Lung (tissue), 12 donors: ENCODE results near the gene PFN1. TPM values are rescaled to one million over a fixed set of nuclear protein-coding genes. Genes with fewer than 3 reads are reported as not detected.
A peak's percentile ranks its signal among the peaks of the same experiment; 100 is the strongest.

Source experiments
- ATAC-seq: fragments of 200-7000 bp; cut with Tn5 transposase; one replicate; pipeline ENCODE4 v1.9.1; 2020; ENCODE audit warnings: moderate number of reproducible peaks; ENCODE audit not compliant: insufficient read depth, low FRiP score
- DNase-seq, 3 donors: peaks; one replicate each; pipeline ENCODE4 v3.0.0-alpha.2; 2013 to 2017
- H3K27ac ChIP-seq, 2 donors: one replicate each; pipeline ENCODE4 v1.5.1; 2013; ENCODE audit warnings: mild to moderate bottlenecking in 2 of 2, moderate library complexity in 2 of 2, control low read depth in 1 of 2, inconsistent platforms in 1 of 2, low read depth in 1 of 2, low read length in 1 of 2
- H3K27me3 ChIP-seq, 3 donors: one replicate each; pipeline ENCODE4 v1.5.1; 2013; ENCODE audit warnings: low read length in 2 of 3; ENCODE audit not compliant: control insufficient read depth in 3 of 3, insufficient read depth in 3 of 3
- H3K36me3 ChIP-seq, 4 donors: one replicate each; pipeline ENCODE4 v1.5.1; 2013; ENCODE audit warnings: low read length in 4 of 4, mild to moderate bottlenecking in 1 of 4, moderate library complexity in 1 of 4; ENCODE audit not compliant: control insufficient read depth in 4 of 4, insufficient read depth in 4 of 4
- H3K4me1 ChIP-seq, 5 donors: one replicate each; pipeline ENCODE4 v1.5.1; 2013; ENCODE audit warnings: low read length in 5 of 5, mild to moderate bottlenecking in 2 of 5, moderate library complexity in 1 of 5; ENCODE audit not compliant: control insufficient read depth in 5 of 5, insufficient read depth in 5 of 5
- H3K4me3 ChIP-seq: one replicate; pipeline ENCODE4 v1.5.1; 2013; ENCODE audit warnings: mild to moderate bottlenecking, control low read depth, moderate library complexity
- H3K9ac ChIP-seq, 2 donors: one replicate each; pipeline ENCODE4 v1.5.1; 2013; ENCODE audit warnings: low read length in 2 of 2, control low read depth in 1 of 2; ENCODE audit not compliant: insufficient read depth in 1 of 2
- H3K9me3 ChIP-seq, 4 donors: one replicate each; pipeline ENCODE4 v1.5.1; 2013; ENCODE audit warnings: low read length in 3 of 4, mild to moderate bottlenecking in 1 of 4, moderate library complexity in 1 of 4; ENCODE audit not compliant: control insufficient read depth in 4 of 4, insufficient read depth in 3 of 4
- CTCF ChIP-seq: IDR thresholded peaks from 2 replicates; pipeline ENCODE4 v1.5.1; 2012; ENCODE audit warnings: mild to moderate bottlenecking; ENCODE audit errors: control extremely low read depth, extremely low read depth
- WGBS, 2 donors: extraction: QIAGEN DNeasy Blood & Tissue Kit; methylation state at CpG; one replicate each; pipeline ENCODE4 v1.1.7; 2013; 5-methylcytosine and 5-hydroxymethylcytosine counted together
- polyA plus RNA-seq, 2 donors: library from polyadenylated mRNA; stranded (reverse); fragments of 200-250 nt; gene quantifications; one replicate each; pipeline ENCODE4 v1.2.1, GENCODE V29; 2013
- total RNA-seq, 2 donors: library from RNA; depleted of rRNA in 1 of 2; stranded (reverse); fragments of >200 nt in 1 of 2; gene quantifications; one replicate each; pipeline ENCODE4 v1.2.1, GENCODE V29; 2014 to 2021
- donor health status: control.
- donor health status: control.
- donor health status: Bipolar disorder and iron deficiency.
- donor health status: healthy.
- donor health status: DM: yes; HTN: yes; CAD: no.

The PFN1 gene
- total and polyA plus RNA-seq, 4 donors, result 461 to 2,264 (median 749) TPM

GRCh38 chr17:4900231-4901107 lies 47.9 kb downstream of the PFN1 start:
- Histone ChIP-seq H3K9me3 (no peaks in the 10 kb centered on the region), H3K4me3 (no peak overlapping the region), H3K27me3 (peaks cover 0 to 45% (median 19%) of the 10 kb centered on the region in 3 donors), H3K9ac (no peak overlapping the region), H3K36me3 (peaks cover 0 to 19% (median 7%) of the 10 kb centered on the region in 4 donors), H3K4me1 (peaks cover 0 to 15% (median 9%) of the 10 kb centered on the region in 5 donors), H3K27ac (peak overlapping the region in 1 of 2 donors; percentile 45)
- ATAC-seq (no peak), DNase-seq (peak; percentile 44 to 63 (median 57))
- 16 to 35% methylated on average over 65 of the region's 65 CpGs for WGBS, 2 donors
- TF ChIP-seq CTCF, result no peak

- peak within 1 kb of the TSS in 1 of 2 donors; percentile 70 for H3K9ac ChIP-seq
- no peak within 1 kb of the TSS for H3K27ac ChIP-seq
- peak; percentile 60 for ATAC-seq
- H3K27me3 ChIP-seq, result peaks cover 0 to 43% (median 17%) of the 10 kb centered on the region in 3 donors
- no peaks in the 10 kb centered on the region for H3K9me3 ChIP-seq
- TF ChIP-seq CTCF, result no peak
- peak; percentile 68 to 80 (median 75) for DNase-seq
- H3K4me3 ChIP-seq, result peak within 1 kb of the TSS; percentile 21
- peaks cover 0 to 15% (median 9%) of the 10 kb centered on the region in 5 donors for H3K4me1 ChIP-seq
- H3K36me3 ChIP-seq, result peaks cover 0 to 28% (median 11%) of the 10 kb centered on the region in 4 donors
- WGBS, 2 donors, result 22 to 27% methylated on average over 57 to 60 of the region's 60 CpGs
These were observed 48.7 kb downstream of the PFN1 start, which contains the start of gene C17orf107 for GRCh38 chr17:4899341-4900230. Gene C17orf107, plus strand, starts transcription at chr17:4899536. Its CDS starts 227 bp downstream, at chr17:4899763.

- no peak for ATAC-seq
- Histone ChIP-seq H3K4me3 (no peak overlapping the region), H3K27me3 (peaks cover 0 to 39% (median 14%) of the 10 kb centered on the region in 3 donors), H3K4me1 (peaks cover 0 to 15% (median 9%) of the 10 kb centered on the region in 5 donors), H3K27ac (no peak overlapping the region), H3K9me3 (no peaks in the 10 kb centered on the region), H3K36me3 (peaks cover 0 to 35% (median 14%) of the 10 kb centered on the region in 4 donors), H3K9ac (no peak overlapping the region)
- TF ChIP-seq CTCF, result no peak
- WGBS, 2 donors, result 34 to 36% methylated on average over 29 to 34 of the region's 34 CpGs
- DNase-seq, result no peak
These were observed 49.4 kb downstream of the PFN1 start for GRCh38 chr17:4898927-4899326.
